Activated CD4-positive, CD25-positive, alpha-beta regulatory T cell treated with anti-CD3 and anti-CD28 coated beads, Interleukin-2, amount 50 U/mL, for 72 hours (primary cell): ENCODE data around the gene ADGRG2.

Experiments
- DNase-seq: peaks from one replicate; pipeline ENCODE4 v3.0.0; 2021

ADGRG2 gene

DNA sequence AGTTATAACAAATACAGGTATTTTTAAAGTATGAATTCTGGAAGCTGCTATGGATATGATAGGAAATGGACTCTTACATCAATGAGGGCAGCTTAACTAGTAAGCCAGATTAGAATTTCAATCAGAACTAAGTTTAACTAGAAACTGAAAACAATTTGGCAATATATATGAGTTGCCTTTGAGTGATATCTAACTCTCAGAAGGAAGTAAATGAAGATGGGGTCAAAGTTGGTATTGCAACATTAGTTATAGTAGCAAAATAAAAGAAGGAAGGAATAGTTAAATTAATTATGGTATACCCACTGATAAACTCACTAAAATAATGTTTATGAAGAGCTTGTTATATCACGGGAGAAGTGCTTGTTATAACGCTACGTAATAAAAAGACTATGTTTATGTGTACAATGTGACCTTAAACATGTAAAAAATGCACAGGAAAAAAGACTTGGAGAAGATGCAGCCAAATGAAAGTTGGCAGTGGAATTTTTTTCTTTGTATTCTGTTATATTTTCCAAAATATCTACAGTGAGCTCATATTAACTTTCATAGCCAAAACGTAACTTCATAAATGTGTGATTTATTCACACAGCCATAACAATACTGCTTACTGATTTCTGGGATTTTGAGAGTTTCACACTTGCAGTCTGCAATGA is 172.9 kb downstream of the ADGRG2 start:
- no peak for DNase-seq

DNA sequence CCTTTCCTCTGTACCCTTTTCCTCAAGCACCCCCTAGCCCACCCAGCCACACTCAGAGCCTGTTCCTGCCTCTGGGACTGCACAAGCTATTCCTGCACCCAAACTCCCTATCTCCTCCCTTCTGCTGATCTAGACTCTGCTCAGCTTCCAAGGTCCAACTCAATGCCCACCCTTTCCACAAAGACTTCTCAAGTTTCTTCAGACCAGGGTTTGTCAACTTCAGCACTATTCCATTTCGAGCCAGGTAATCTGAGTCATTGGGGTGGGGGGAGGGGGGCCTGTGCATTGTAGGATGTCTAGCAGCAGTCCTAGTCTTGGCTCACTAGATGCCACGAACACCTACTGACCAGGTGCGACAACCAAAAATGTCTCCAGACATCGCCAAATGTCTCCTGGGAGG is 175.7 kb downstream of the ADGRG2 start:
- DNase-seq, result no peak

DNA sequence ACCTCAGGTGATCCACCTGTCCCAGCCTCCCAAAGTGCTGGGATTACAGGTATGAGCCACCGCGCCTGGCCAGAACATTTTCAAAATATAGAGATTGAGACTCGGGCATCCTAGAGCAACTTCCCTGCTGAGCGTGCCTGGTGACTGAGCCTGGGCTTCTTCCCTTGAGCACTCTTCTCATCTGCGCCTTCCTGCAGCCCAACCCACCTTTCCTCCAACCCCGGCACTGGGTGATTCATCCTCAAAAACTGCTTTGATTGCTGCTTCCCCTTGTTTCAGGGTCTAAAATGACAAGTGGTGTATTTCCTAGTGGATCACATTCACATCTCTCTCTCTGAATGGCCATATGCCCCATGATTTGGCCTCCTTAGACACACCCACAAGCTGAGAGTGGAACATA is 176.1 kb downstream of the ADGRG2 start:
- no peak for DNase-seq

DNA sequence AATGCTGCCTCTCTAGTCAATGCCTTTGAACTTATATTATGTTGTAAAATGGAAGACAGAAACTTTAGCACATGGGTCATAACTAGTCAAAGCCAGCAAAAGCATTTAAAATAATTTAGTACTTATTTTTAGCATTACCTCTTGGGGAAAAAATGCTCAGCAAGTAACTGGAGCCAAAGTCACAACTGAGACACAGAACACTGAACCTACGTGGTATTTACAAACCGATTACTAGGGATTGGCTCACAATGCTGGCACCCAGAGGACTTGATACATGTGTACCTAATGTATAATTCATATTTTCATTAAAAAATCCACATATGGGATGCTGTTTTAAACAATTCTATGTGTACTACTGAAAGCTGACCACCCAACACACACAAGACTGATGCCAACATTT is 176.8 kb downstream of the ADGRG2 start:
- DNase-seq, result no peak

DNA sequence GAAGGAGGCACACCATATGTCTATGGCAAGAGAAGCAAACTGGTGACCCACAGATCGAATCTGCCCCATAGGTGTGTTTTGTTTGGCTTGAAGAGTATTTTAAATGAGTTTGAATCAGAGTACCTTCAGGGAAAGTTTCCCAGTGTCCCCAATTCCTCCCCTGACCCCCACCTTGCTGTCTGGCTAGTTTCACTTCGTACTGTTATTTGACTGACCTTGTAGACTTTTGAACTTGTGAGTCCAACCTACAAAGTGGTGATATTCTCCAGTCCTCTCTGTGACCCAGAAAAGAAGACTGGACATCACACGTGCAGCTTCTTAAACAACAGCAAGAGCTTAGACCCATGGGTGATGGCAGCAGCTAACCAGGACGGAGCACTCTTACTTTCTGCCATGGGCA is 177.8 kb downstream of the ADGRG2 start:
- no peak for DNase-seq

DNA sequence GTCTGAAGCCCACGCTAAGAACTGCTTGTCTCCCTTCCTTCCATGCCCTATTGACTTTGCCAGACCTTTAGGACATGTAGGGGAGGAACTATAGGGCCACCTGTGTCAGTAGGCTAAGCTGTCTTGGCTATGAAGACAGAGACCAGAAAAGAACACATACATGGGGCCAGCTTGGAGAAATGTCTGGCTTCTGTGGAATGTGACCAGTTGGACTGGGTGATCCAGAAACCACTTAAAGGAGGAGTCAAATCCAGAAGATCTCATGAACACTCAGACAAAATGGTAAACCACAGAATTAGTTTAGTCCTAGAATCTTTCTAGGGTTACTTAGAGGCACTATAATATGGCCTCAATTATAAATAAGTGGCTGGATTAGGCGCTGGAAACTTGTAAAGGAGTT is 180.4 kb downstream of the ADGRG2 start:
- DNase-seq, result no peak
